NCI-H1930 (cell line): Measurements from ENCODE around the gene SIAE.

Experiments used
- DNase-seq, 2 experiments: peaks; one replicate each; lab custom pipeline; 2025; lab: John Stamatoyannopoulos, UW

SIAE gene

GRCh38 chr11:124663861-124664260 lies 9.7 kb downstream of the SIAE start:
- no peak for DNase-seq

GRCh38 chr11:124662106-124662505 lies 11.4 kb downstream of the SIAE start:
- no peak for DNase-seq

- no peak for DNase-seq
Measured at GRCh38 chr11:124661553-124661952, 12.0 kb downstream of the SIAE start.

- no peak for DNase-seq
Measured at GRCh38 chr11:124658986-124659385, 14.6 kb downstream of the SIAE start.

- DNase-seq = no peak
Measured at GRCh38 chr11:124658501-124658900, 15.0 kb downstream of the SIAE start.

GRCh38 chr11:124657904-124658303 lies 15.6 kb downstream of the SIAE start:
- no peak for DNase-seq

GRCh38 chr11:124656774-124657630 lies 16.5 kb downstream of the SIAE start:
- no peak for DNase-seq

GRCh38 chr11:124648610-124649009 lies 24.9 kb downstream of the SIAE start:
- DNase-seq = no peak

- DNase-seq = no peak
Measured at GRCh38 chr11:124646148-124646547, 27.4 kb downstream of the SIAE start.

- peak; percentile 11 to 40 for DNase-seq
Measured at GRCh38 chr11:124644426-124645280, 28.9 kb downstream of the SIAE start.

GRCh38 chr11:124643605-124644425 lies 29.7 kb downstream of the SIAE start:
- no peak for DNase-seq

- DNase-seq = no peak
Measured at GRCh38 chr11:124643042-124643604, 30.4 kb downstream of the SIAE start.

GRCh38 chr11:124642628-124643027 lies 30.9 kb downstream of the SIAE start:
- no peak for DNase-seq

- DNase-seq = no peak
Measured at GRCh38 chr11:124640666-124641065, 32.9 kb downstream of the SIAE start.

GRCh38 chr11:124639186-124639585 lies 34.4 kb downstream of the SIAE start:
- no peak for DNase-seq

GRCh38 chr11:124638500-124638899 lies 35.0 kb downstream of the SIAE start:
- no peak for DNase-seq

- DNase-seq = no peak
Measured at GRCh38 chr11:124635932-124636331, 37.6 kb downstream of the SIAE start.

- DNase-seq = no peak
Measured at GRCh38 chr11:124633355-124633754, 40.2 kb downstream of the SIAE start.

GRCh38 chr11:124629961-124630360 lies 43.6 kb downstream of the SIAE start:
- no peak for DNase-seq

- no peak for DNase-seq
Measured at GRCh38 chr11:124627546-124627945, 46.0 kb downstream of the SIAE start.

GRCh38 chr11:124625504-124626168 lies 47.9 kb downstream of the SIAE start:
- no peak for DNase-seq
